ENCODE data around the gene IVD.

DNA sequence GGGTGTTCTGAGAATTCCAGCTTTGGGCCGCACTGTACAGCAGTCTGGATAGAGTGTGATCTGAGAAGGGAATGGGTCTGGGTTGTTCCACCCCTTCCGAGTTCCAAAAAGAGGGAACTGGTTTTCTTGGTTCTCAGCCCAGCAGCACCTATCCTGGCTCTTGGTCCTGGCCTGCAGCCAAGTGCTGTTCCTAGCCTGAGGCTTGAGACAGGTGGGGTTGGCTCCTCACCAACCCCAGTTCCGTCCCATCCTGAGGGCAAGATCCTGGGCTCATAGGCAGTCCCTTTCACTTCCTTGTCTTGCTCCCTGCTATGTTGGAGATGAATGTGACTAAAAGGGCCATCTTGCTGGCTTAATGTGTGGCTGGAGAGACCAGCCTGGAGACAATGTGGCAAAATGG lies 15.2 kb downstream of the IVD start:
- TF ChIP-seq CTCF (IDR thresholded peaks at IDR 0.05 in 8 of 11, conservative IDR thresholded peaks at IDR 0.05 in 3 of 11) (no peak), POLR2A (IDR thresholded peaks at IDR 0.05) (no peak), POLR2AphosphoS5 (IDR thresholded peaks at IDR 0.05) (no peak)

Data from spleen (tissue), 7 donors.